OCI-LY3 (cell line): ENCODE data around the gene ACYP2.

Source experiments
- H2AFZ ChIP-seq: fragments of 200-600, 300-600 bp; shearing (Covaris generic); 2 replicates; pipeline ENCODE4 v1.6.0; 2014; ENCODE audit warnings: antibody characterized with exemption, low read depth, low read length
- H3K27ac ChIP-seq: fragments of 200-600, 300-600 bp; sonication (generic); 2 replicates; pipeline ENCODE4 v1.5.1; 2014; ENCODE audit warnings: mild to moderate bottlenecking, low read length, moderate library complexity, mixed read lengths
- H3K27me3 ChIP-seq: fragments of 200-600, 300-600 bp; sonication (generic); 2 replicates; pipeline ENCODE4 v1.6.1; 2014; ENCODE audit warnings: low read depth, low read length, mixed read lengths
- H3K36me3 ChIP-seq: fragments of 200-600, 300-600 bp; sonication (generic); replicated peaks from 2 replicates; pipeline ENCODE3; 2014; ENCODE audit warnings: low read depth, low read length, mixed read lengths
- H3K4me1 ChIP-seq: fragments of 300-600, 200-600 bp; sonication (generic); 2 replicates; pipeline ENCODE4 v1.6.1; 2014; ENCODE audit warnings: low read length, mixed read lengths
- H3K4me2 ChIP-seq: fragments of 200-600, 300-600 bp; sonication (generic); 2 replicates; pipeline ENCODE4 v1.6.1; 2014; ENCODE audit warnings: low read length, mixed read lengths
- H3K4me3 ChIP-seq: fragments of 300-600, 200-600 bp; sonication (generic); 2 replicates; pipeline ENCODE4 v1.5.1; 2014; ENCODE audit warnings: antibody characterized with exemption, mild to moderate bottlenecking, low read length, moderate library complexity
- H3K79me2 ChIP-seq: fragments of 300-600, 200-600 bp; shearing (Covaris generic); 2 replicates; pipeline ENCODE4 v1.6.1; 2014; ENCODE audit warnings: mild to moderate bottlenecking, low read length, mixed read lengths
- H3K9ac ChIP-seq: fragments of 300-600, 200-600 bp; shearing (Covaris generic); 2 replicates; pipeline ENCODE4 v1.6.0; 2014; ENCODE audit warnings: mild to moderate bottlenecking, low read length, moderate library complexity
- H3K9me3 ChIP-seq: fragments of 200-600, 300-600 bp; shearing (Covaris generic); 2 replicates; pipeline ENCODE4 v1.6.1; 2014; ENCODE audit warnings: low read length, mixed read lengths; ENCODE audit not compliant: insufficient read depth
- H4K20me1 ChIP-seq: fragments of 200-600, 300-600 bp; sonication (generic); 2 replicates; pipeline ENCODE4 v1.6.1; 2016; ENCODE audit warnings: low read length, mixed read lengths; ENCODE audit not compliant: insufficient read depth
- EZH2phosphoT487 ChIP-seq: fragments of 200-600 bp; shearing (Covaris generic); IDR thresholded peaks from 2 replicates; pipeline ENCODE4 v1.6.1; 2018; ENCODE audit warnings: antibody characterized with exemption, mixed run types, low read depth
- TF ChIP-seq, protein P1 (sequence below): fragments of 200-600, 300-600 bp; sonication (generic); IDR thresholded peaks from 2 replicates; pipeline ENCODE4 v1.5.1; 2014; ENCODE audit warnings: antibody characterized with exemption, low read length, low read depth

ACYP2 gene

DNA sequence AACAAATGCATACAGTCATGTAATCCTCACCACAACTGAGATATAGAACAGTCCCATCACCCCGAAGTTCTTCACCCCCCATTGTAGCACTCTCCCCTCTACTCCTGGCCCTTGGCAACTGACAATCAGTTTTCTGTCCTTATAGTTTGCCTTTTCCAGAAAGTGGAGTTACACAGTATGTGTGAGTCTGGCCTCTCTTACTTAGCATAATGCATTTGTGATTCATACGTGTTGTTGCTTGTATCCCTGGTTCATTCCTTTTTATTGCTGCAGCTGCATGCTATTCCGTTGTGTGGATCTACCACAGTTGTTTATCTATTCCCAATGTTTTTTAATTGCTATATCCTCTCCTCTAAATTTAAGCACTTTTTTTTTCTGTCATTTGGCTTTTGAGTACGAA lies 17.6 kb downstream of the ACYP2 start:
- H3K27ac ChIP-seq = no peak overlapping the region
- H3K27me3 ChIP-seq = no peaks in the 10 kb centered on the region
- no peaks in the 10 kb centered on the region for H3K36me3 ChIP-seq
- no peak overlapping the region for H3K9ac ChIP-seq
- H2AFZ ChIP-seq = no peak overlapping the region
- H3K79me2 ChIP-seq = no peaks in the 10 kb centered on the region
- no peak for TF ChIP-seq EZH2phosphoT487
- TF ChIP-seq, protein P1, sequence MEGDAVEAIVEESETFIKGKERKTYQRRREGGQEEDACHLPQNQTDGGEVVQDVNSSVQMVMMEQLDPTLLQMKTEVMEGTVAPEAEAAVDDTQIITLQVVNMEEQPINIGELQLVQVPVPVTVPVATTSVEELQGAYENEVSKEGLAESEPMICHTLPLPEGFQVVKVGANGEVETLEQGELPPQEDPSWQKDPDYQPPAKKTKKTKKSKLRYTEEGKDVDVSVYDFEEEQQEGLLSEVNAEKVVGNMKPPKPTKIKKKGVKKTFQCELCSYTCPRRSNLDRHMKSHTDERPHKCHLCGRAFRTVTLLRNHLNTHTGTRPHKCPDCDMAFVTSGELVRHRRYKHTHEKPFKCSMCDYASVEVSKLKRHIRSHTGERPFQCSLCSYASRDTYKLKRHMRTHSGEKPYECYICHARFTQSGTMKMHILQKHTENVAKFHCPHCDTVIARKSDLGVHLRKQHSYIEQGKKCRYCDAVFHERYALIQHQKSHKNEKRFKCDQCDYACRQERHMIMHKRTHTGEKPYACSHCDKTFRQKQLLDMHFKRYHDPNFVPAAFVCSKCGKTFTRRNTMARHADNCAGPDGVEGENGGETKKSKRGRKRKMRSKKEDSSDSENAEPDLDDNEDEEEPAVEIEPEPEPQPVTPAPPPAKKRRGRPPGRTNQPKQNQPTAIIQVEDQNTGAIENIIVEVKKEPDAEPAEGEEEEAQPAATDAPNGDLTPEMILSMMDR = no peak
- no peak overlapping the region for H3K4me3 ChIP-seq
- peaks cover 17% of the 10 kb centered on the region for H3K4me1 ChIP-seq
- no peak overlapping the region for H3K4me2 ChIP-seq
- no peaks in the 10 kb centered on the region for H4K20me1 ChIP-seq
- no peaks in the 10 kb centered on the region for H3K9me3 ChIP-seq

DNA sequence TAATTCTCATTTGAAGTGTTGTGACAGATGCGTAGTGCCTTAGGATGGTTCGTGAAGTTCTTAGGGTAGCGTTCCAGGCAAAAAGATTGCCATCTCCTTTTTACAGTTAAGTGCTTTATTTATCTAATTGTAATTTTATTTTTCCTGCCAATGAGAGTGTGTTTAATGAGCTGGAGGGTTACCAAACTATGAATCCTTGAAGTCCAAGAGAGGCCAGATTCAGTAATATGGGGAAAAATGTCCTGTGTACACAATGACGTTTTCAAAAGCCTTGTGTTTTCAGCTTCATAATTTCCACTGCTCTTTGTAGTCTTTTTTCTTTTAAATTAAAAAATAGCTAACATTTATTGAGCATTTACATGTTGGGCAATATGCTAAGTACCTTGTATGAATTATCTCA lies 23.8 kb downstream of the ACYP2 start:
- peaks cover 8% of the 10 kb centered on the region; the same call in 1 of the 2 replicates for H3K4me1 ChIP-seq
- H3K79me2 ChIP-seq = no peaks in the 10 kb centered on the region
- no peaks in the 10 kb centered on the region for H3K36me3 ChIP-seq
- H3K27me3 ChIP-seq = no peaks in the 10 kb centered on the region
- no peaks in the 10 kb centered on the region for H3K9me3 ChIP-seq
- H3K4me2 ChIP-seq = no peak overlapping the region
- no peak overlapping the region for H3K9ac ChIP-seq
- H2AFZ ChIP-seq = no peak overlapping the region
- H3K4me3 ChIP-seq = no peak overlapping the region
- no peak overlapping the region for H3K27ac ChIP-seq
- H4K20me1 ChIP-seq = no peaks in the 10 kb centered on the region
- no peak for TF ChIP-seq EZH2phosphoT487
- TF ChIP-seq, protein P1 = no peak

DNA sequence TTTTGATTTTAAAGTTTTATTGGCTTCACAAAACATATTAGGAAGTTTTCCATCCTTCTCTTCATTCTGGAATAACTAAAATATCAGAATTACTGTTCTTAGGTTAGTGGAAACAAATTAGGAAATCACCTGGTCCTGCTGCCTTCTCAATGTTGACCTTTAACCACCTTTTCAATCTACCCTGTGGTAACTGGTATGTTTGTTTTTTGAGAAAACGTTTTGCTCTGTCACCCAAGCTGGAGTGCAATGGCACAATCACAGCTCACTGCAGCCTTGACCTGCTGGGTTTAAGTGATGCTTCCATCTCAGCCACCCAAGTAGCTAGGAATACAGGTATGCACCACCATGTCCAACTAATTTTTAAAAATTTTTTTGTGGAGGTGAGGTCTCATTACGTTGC lies 28.4 kb downstream of the ACYP2 start:
- H3K27me3 ChIP-seq = no peaks in the 10 kb centered on the region
- TF ChIP-seq, protein P1 = no peak
- no peak for TF ChIP-seq EZH2phosphoT487
- H3K36me3 ChIP-seq = no peaks in the 10 kb centered on the region
- H2AFZ ChIP-seq = no peak overlapping the region
- no peaks in the 10 kb centered on the region for H3K4me1 ChIP-seq
- no peak overlapping the region for H3K9ac ChIP-seq
- no peaks in the 10 kb centered on the region for H4K20me1 ChIP-seq
- H3K4me3 ChIP-seq = no peak overlapping the region
- H3K27ac ChIP-seq = no peak overlapping the region
- no peaks in the 10 kb centered on the region for H3K79me2 ChIP-seq
- no peaks in the 10 kb centered on the region for H3K9me3 ChIP-seq
- no peak overlapping the region for H3K4me2 ChIP-seq

DNA sequence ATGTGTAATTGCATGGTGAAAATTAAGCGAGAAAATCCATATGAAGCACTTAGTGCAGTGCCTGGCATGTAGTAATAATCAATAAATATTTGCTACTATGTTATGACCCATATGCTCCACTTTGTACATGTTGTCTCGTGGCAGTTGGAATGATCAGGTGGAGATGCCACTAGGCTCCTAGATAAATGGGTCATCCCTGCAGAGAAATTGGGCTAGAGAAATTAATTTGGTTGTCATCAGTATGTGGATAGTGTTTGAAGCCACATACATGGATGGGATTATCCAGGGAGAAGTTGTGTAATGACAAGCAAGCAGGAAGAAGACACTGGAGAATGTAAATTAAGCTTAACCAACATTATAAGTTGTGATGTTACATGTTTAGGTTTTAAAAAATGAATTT lies 33.0 kb downstream of the ACYP2 start:
- H3K4me3 ChIP-seq = no peak overlapping the region
- H3K79me2 ChIP-seq = no peaks in the 10 kb centered on the region
- TF ChIP-seq EZH2phosphoT487 = no peak
- TF ChIP-seq, protein P1 = no peak
- H3K9me3 ChIP-seq = no peaks in the 10 kb centered on the region
- H3K4me2 ChIP-seq = no peak overlapping the region
- no peak overlapping the region for H3K9ac ChIP-seq
- no peaks in the 10 kb centered on the region for H4K20me1 ChIP-seq
- H3K36me3 ChIP-seq = no peaks in the 10 kb centered on the region
- no peak overlapping the region for H3K27ac ChIP-seq
- H2AFZ ChIP-seq = no peak overlapping the region
- no peaks in the 10 kb centered on the region for H3K4me1 ChIP-seq
- no peaks in the 10 kb centered on the region for H3K27me3 ChIP-seq
